ENCODE measurements around the gene AOPEP.
"Not testable (repeated sequence)": the region's sequence is repeated elsewhere in the genome, so short reads cannot be mapped to it uniquely, and the experiment has no call there.

- TF ChIP-seq ZNF800 (CRISPR knock-in tag; IDR thresholded peaks at IDR 0.05); POLR2AphosphoS5 (IDR thresholded peaks at IDR 0.05; ENCODE audit: low read depth, low read length); KDM5A (IDR thresholded peaks at IDR 0.05; ENCODE audit: borderline replicate concordance, low read length); FOXA1 (IDR thresholded peaks at IDR 0.05); FOXA1 (CRISPR knock-in tag; IDR thresholded peaks at IDR 0.05); MED1 (CRISPR knock-in tag; IDR thresholded peaks at IDR 0.05): not testable (repeated sequence)
- TF ChIP-seq, protein P1, sequence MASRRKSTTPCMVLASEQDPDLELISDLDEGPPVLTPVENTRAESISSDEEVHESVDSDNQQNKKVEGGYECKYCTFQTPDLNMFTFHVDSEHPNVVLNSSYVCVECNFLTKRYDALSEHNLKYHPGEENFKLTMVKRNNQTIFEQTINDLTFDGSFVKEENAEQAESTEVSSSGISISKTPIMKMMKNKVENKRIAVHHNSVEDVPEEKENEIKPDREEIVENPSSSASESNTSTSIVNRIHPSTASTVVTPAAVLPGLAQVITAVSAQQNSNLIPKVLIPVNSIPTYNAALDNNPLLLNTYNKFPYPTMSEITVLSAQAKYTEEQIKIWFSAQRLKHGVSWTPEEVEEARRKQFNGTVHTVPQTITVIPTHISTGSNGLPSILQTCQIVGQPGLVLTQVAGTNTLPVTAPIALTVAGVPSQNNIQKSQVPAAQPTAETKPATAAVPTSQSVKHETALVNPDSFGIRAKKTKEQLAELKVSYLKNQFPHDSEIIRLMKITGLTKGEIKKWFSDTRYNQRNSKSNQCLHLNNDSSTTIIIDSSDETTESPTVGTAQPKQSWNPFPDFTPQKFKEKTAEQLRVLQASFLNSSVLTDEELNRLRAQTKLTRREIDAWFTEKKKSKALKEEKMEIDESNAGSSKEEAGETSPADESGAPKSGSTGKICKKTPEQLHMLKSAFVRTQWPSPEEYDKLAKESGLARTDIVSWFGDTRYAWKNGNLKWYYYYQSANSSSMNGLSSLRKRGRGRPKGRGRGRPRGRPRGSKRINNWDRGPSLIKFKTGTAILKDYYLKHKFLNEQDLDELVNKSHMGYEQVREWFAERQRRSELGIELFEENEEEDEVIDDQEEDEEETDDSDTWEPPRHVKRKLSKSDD (CRISPR knock-in tag; IDR thresholded peaks at IDR 0.05; ENCODE audit: low read depth) = not testable (repeated sequence)
- TF ChIP-seq, protein P2, sequence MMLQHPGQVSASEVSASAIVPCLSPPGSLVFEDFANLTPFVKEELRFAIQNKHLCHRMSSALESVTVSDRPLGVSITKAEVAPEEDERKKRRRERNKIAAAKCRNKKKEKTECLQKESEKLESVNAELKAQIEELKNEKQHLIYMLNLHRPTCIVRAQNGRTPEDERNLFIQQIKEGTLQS (CRISPR knock-in tag; IDR thresholded peaks at IDR 0.05) = not testable (repeated sequence)
Observed at GRCh38 chr9:94878804-94879203, 152.3 kb downstream of the AOPEP start.
